GM12878 (cell line): ENCODE results near the gene AFMID. TPM values are rescaled to one million over a fixed set of nuclear protein-coding genes. Genes with fewer than 3 reads are reported as not detected.

Source experiments
- ATF2 ChIP-seq: IDR thresholded peaks from 2 replicates; pipeline ENCODE4 v1.6.1; 2012; ENCODE audit warnings: low read length, inconsistent platforms
- EED ChIP-seq: sonication (generic); IDR thresholded peaks from 2 replicates; pipeline ENCODE4 v1.6.1; 2016; ENCODE audit warnings: antibody characterized with exemption, low read depth
- FOXK2 ChIP-seq: fragments of 450-650 bp; IDR thresholded peaks from 2 replicates; pipeline ENCODE4 v1.6.1; 2017; ENCODE audit warnings: mild to moderate bottlenecking, moderate library complexity
- FOXM1 ChIP-seq: IDR thresholded peaks from 2 replicates; pipeline ENCODE4 v1.6.1; 2012; ENCODE audit warnings: low read depth, mild to moderate bottlenecking, inconsistent platforms, low read length, moderate library complexity
- MEF2B ChIP-seq: fragments of 450-650 bp; IDR thresholded peaks from 2 replicates; pipeline ENCODE4 v1.6.1; 2018; ENCODE audit warnings: mild to moderate bottlenecking, moderate library complexity; ENCODE audit not compliant: partially characterized antibody, poor library complexity, severe bottlenecking
- MYC ChIP-seq: IDR thresholded peaks from 2 replicates; pipeline ENCODE4 v1.6.1; 2011; ENCODE audit warnings: mild to moderate bottlenecking, low read length, moderate library complexity, inconsistent platforms; ENCODE audit not compliant: insufficient read depth, insufficient replicate concordance, insufficient read length, severe bottlenecking
- NFIC ChIP-seq: IDR thresholded peaks from 2 replicates; pipeline ENCODE4 v1.6.1; 2012; ENCODE audit warnings: low read depth, mild to moderate bottlenecking, inconsistent platforms, low read length, moderate library complexity
- NR2C2 ChIP-seq: IDR thresholded peaks from 2 replicates; pipeline ENCODE4 v1.6.1; 2011; ENCODE audit warnings: borderline replicate concordance, low read depth; ENCODE audit not compliant: control insufficient read depth, insufficient read length
- RB1 ChIP-seq: fragments of 450-650 bp; formaldehyde crosslinking; IDR thresholded peaks from 2 replicates; pipeline ENCODE4 v1.6.1; 2017; ENCODE audit warnings: mild to moderate bottlenecking, borderline replicate concordance
- RCOR1 ChIP-seq: conservative IDR thresholded peaks from 2 replicates; pipeline ENCODE4 v1.6.1; 2012; ENCODE audit warnings: low read depth, low read length, improper control_type of control experiment
- SIX5 ChIP-seq: IDR thresholded peaks from 2 replicates; pipeline ENCODE4 v1.6.1; 2011; ENCODE audit warnings: mild to moderate bottlenecking, low read depth, low read length, moderate library complexity; ENCODE audit not compliant: severe bottlenecking
- SMAD5 ChIP-seq: IDR thresholded peaks from 2 replicates; pipeline ENCODE4 v1.6.1; 2016; ENCODE audit warnings: antibody characterized with exemption, low read depth
- SMARCA5 ChIP-seq: fragments of 450-650 bp; IDR thresholded peaks from 2 replicates; pipeline ENCODE4 v1.6.1; 2017; ENCODE audit warnings: mild to moderate bottlenecking
- SPI1 ChIP-seq: IDR thresholded peaks from 2 replicates; pipeline ENCODE4 v1.6.1; 2011; ENCODE audit warnings: low read depth, mild to moderate bottlenecking, low read length, moderate library complexity, borderline replicate concordance; ENCODE audit not compliant: insufficient read depth
- SRF ChIP-seq, 2 experiments: IDR thresholded peaks; 2 replicates each; pipeline ENCODE4 v1.6.1; 2011; ENCODE audit warnings: low read depth in 2 of 2, low read length in 2 of 2, mild to moderate bottlenecking in 1 of 2, moderate library complexity in 1 of 2
- polyA plus RNA-seq, 11 experiments: library from polyadenylated mRNA; depleted of rRNA in 4 of 11; unstranded in 6 of 11; stranded (reverse) in 5 of 11; fragments of >200 nt; fragmentation: Nextera tagmentation in 4 of 11; fragmentation: Illumina TruSeq in 1 of 11; extraction: Ambion mirVana in 4 of 11; extraction: Trizol in 1 of 11; gene quantifications; 1 replicate in 1 of 11; 2 replicates in 10 of 11; pipeline versions ENCODE4 v1.2.1 to v1.2.3, GENCODE V29; 2011 to 2016; ENCODE audit warnings: inconsistent platforms in 2 of 11, missing spikeins in 2 of 11, low read depth in 1 of 11
- total RNA-seq, 4 experiments: library from RNA; depleted of rRNA in 3 of 4; stranded (reverse); fragments of >200 nt in 3 of 4; fragmentation: Illumina TruSeq in 1 of 4; extraction: Trizol in 1 of 4; gene quantifications; 2 replicates each; pipeline versions ENCODE4 v1.2.1 to v1.2.3, GENCODE V29; 2013 to 2021
- TF ChIP-seq, protein P1 (sequence below): IDR thresholded peaks from 2 replicates; pipeline ENCODE4 v1.6.1; 2012; ENCODE audit warnings: mild to moderate bottlenecking, low read depth, low read length
- TF ChIP-seq, protein P2 (sequence below): IDR thresholded peaks from 2 replicates; pipeline ENCODE4 v1.6.1; 2012; ENCODE audit warnings: low read depth, low read length, improper control_type of control experiment
- TF ChIP-seq, protein P3 (sequence below): fragments of 450-650 bp; conservative IDR thresholded peaks from 2 replicates; pipeline ENCODE4 v1.6.1; 2017; ENCODE audit warnings: mild to moderate bottlenecking, moderate library complexity
- TF ChIP-seq, protein P4 (sequence below): IDR thresholded peaks from 2 replicates; pipeline ENCODE4 v1.6.1; 2011; ENCODE audit warnings: mild to moderate bottlenecking, low read depth, low read length, moderate library complexity; ENCODE audit not compliant: insufficient replicate concordance

The AFMID gene
- total and polyA plus RNA-seq, 10 of the 15 experiments (the other 5 are each of a cell fraction or from before 2014, with no cell fraction given), result 36.1 to 98.8 (median 51.6) TPM

GRCh38 chr17:78172249-78173051, 14.7 kb upstream of the AFMID start (continued):
- TF ChIP-seq, protein P1, sequence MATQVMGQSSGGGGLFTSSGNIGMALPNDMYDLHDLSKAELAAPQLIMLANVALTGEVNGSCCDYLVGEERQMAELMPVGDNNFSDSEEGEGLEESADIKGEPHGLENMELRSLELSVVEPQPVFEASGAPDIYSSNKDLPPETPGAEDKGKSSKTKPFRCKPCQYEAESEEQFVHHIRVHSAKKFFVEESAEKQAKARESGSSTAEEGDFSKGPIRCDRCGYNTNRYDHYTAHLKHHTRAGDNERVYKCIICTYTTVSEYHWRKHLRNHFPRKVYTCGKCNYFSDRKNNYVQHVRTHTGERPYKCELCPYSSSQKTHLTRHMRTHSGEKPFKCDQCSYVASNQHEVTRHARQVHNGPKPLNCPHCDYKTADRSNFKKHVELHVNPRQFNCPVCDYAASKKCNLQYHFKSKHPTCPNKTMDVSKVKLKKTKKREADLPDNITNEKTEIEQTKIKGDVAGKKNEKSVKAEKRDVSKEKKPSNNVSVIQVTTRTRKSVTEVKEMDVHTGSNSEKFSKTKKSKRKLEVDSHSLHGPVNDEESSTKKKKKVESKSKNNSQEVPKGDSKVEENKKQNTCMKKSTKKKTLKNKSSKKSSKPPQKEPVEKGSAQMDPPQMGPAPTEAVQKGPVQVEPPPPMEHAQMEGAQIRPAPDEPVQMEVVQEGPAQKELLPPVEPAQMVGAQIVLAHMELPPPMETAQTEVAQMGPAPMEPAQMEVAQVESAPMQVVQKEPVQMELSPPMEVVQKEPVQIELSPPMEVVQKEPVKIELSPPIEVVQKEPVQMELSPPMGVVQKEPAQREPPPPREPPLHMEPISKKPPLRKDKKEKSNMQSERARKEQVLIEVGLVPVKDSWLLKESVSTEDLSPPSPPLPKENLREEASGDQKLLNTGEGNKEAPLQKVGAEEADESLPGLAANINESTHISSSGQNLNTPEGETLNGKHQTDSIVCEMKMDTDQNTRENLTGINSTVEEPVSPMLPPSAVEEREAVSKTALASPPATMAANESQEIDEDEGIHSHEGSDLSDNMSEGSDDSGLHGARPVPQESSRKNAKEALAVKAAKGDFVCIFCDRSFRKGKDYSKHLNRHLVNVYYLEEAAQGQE, result no peak
- TF ChIP-seq EED (no peak), SMARCA5 (no peak), RCOR1 (no peak), MEF2B (no peak), NFIC (no peak), FOXK2 (no peak), FOXM1 (no peak), MYC (no peak), SRF (IDR thresholded peaks at IDR 0.05; ENCODE audit: low read depth in 2 of 2, low read length in 2 of 2) (no peak), RB1 (no peak), SIX5 (no peak), ATF2 (no peak), SMAD5 (no peak), SPI1 (peak; percentile 25; the same call in 1 of the 2 replicates), NR2C2 (no peak)
- TF ChIP-seq, protein P2, sequence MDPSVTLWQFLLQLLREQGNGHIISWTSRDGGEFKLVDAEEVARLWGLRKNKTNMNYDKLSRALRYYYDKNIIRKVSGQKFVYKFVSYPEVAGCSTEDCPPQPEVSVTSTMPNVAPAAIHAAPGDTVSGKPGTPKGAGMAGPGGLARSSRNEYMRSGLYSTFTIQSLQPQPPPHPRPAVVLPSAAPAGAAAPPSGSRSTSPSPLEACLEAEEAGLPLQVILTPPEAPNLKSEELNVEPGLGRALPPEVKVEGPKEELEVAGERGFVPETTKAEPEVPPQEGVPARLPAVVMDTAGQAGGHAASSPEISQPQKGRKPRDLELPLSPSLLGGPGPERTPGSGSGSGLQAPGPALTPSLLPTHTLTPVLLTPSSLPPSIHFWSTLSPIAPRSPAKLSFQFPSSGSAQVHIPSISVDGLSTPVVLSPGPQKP, result no peak
- TF ChIP-seq, protein P3, sequence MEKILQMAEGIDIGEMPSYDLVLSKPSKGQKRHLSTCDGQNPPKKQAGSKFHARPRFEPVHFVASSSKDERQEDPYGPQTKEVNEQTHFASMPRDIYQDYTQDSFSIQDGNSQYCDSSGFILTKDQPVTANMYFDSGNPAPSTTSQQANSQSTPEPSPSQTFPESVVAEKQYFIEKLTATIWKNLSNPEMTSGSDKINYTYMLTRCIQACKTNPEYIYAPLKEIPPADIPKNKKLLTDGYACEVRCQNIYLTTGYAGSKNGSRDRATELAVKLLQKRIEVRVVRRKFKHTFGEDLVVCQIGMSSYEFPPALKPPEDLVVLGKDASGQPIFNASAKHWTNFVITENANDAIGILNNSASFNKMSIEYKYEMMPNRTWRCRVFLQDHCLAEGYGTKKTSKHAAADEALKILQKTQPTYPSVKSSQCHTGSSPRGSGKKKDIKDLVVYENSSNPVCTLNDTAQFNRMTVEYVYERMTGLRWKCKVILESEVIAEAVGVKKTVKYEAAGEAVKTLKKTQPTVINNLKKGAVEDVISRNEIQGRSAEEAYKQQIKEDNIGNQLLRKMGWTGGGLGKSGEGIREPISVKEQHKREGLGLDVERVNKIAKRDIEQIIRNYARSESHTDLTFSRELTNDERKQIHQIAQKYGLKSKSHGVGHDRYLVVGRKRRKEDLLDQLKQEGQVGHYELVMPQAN, result 0 out of 2 replicates have a peak, but pooled peaks have one; percentile 31
- TF ChIP-seq, protein P4, sequence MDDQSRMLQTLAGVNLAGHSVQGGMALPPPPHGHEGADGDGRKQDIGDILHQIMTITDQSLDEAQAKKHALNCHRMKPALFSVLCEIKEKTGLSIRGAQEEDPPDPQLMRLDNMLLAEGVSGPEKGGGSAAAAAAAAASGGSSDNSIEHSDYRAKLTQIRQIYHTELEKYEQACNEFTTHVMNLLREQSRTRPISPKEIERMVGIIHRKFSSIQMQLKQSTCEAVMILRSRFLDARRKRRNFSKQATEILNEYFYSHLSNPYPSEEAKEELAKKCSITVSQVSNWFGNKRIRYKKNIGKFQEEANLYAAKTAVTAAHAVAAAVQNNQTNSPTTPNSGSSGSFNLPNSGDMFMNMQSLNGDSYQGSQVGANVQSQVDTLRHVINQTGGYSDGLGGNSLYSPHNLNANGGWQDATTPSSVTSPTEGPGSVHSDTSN, result no peak
